Heart left ventricle (tissue), 16 donors: Measurements from ENCODE around the gene SIGLEC1. TPM values are rescaled to one million over a fixed set of nuclear protein-coding genes. Genes with fewer than 3 reads are reported as not detected.

Source experiments
- ATAC-seq, 4 donors: fragments of 200-7000 bp; cut with Tn5 transposase; one replicate each; pipeline ENCODE4 v1.9.1; 2020 to 2022; ENCODE audit warnings: moderate library complexity in 4 of 4, mild to moderate bottlenecking in 3 of 4, moderate number of reproducible peaks in 1 of 4
- DNase-seq, 5 donors: peaks; one replicate each; pipeline ENCODE4 v3.0.0-alpha.2; 2020
- H3K27ac ChIP-seq, 12 donors: fragments of 200-600 bp; sonication (generic) in 4 of 12; one replicate each; pipeline versions ENCODE4 v1.5.0 to v1.8.0; 2016 to 2022; ENCODE audit warnings: mild to moderate bottlenecking in 2 of 12
- H3K27me3 ChIP-seq, 9 donors: fragments of 200-600 bp; sonication (generic) in 2 of 9; one replicate each; pipeline versions ENCODE4 v1.5.1 to v1.8.0; 2016 to 2022; ENCODE audit warnings: mild to moderate bottlenecking in 3 of 9
- H3K36me3 ChIP-seq, 9 donors: fragments of 200-600 bp; sonication (generic) in 2 of 9; one replicate each; pipeline versions ENCODE4 v1.5.0 to v1.8.0; 2018 to 2022; ENCODE audit warnings: mild to moderate bottlenecking in 2 of 9
- H3K4me1 ChIP-seq, 12 donors: fragments of 200-600 bp; sonication (generic) in 4 of 12; one replicate each; pipeline versions ENCODE4 v1.5.0 to v1.8.0; 2016 to 2022; ENCODE audit warnings: mild to moderate bottlenecking in 3 of 12
- H3K4me3 ChIP-seq, 12 donors: fragments of 200-600 bp; sonication (generic) in 4 of 12; one replicate each; pipeline versions ENCODE4 v1.5.0 to v1.8.0; 2017 to 2022; ENCODE audit warnings: mild to moderate bottlenecking in 9 of 12, moderate library complexity in 4 of 12
- H3K9me3 ChIP-seq, 12 donors: fragments of 200-600 bp; sonication (generic) in 4 of 12; one replicate each; pipeline versions ENCODE4 v1.5.0 to v1.8.0; 2016 to 2022; ENCODE audit warnings: mild to moderate bottlenecking in 1 of 12
- CTCF ChIP-seq, 12 donors: fragments of 200-600 bp; sonication (generic) in 4 of 12; IDR thresholded peaks; one replicate each; pipeline versions ENCODE4 v1.5.0 to v1.8.0; 2018 to 2022; ENCODE audit warnings: antibody characterized with exemption in 12 of 12, mild to moderate bottlenecking in 5 of 12
- POLR2A ChIP-seq, 2 donors: fragments of 450-650 bp; IDR thresholded peaks; one replicate each; pipeline ENCODE4 v1.6.1; 2017; ENCODE audit warnings: antibody characterized with exemption in 2 of 2, mild to moderate bottlenecking in 2 of 2, moderate library complexity in 2 of 2
- WGBS, 4 donors: extraction: QIAGEN DNeasy Blood & Tissue Kit in 2 of 4; methylation state at CpG; one replicate each; pipeline versions ENCODE4 v1.1.5 to v1.1.7; 2013 to 2018; 5-methylcytosine and 5-hydroxymethylcytosine counted together
- intact Hi-C, 10 donors: fragments of 100-400 bp; cut with DNase I; formaldehyde crosslinking; loops; one replicate each; pipeline versions ENCODE4 v1.11.1 to v1.14.2; 2022
- polyA plus RNA-seq, 2 donors: library from polyadenylated mRNA; stranded (reverse); fragments of 200-250 nt; gene quantifications; one replicate each; pipeline ENCODE4 v1.2.3, GENCODE V29; 2013
- total RNA-seq, 9 donors: library from RNA; depleted of rRNA in 2 of 9; stranded (reverse); fragments of >200 nt in 2 of 9; fragmentation: NEBNext Ultra II Directional in 3 of 9; extraction: Animal tissue kit (Norgen Biotek cat#: 25700) in 3 of 9; gene quantifications; one replicate each; pipeline versions ENCODE4 v1.1.0 to v1.2.4, GENCODE V29; 2016 to 2023
- donor health status: ischemic (EF 13 %, LVEDD 7.1; RV severe dilation, severe dysfunction).
- donor health status: healthy with polysubstance abuse.
- donor health status: DM: no; HTN: yes; CAD: no.
- donor health status: DM: no; HTN: no; CAD: no.
- donor health status: ischemic (EF 25% LVEDD 6.9; RV normal size, moderate dysfunction).
- donor health status: ischemic (EF 25% LVEDD 5.7; RV mildly dilated, moderate dysfunction).
- donor health status: healthy.
- donor health status: DM: yes; HTN: yes; CAD: no.
- donor health status: ischemic (EF 35%, LVEDD 5.7; RV mildly dilated, moderate dysfunction).
- donor health status: nonischemic (EF 11% LVEDD 7.7; RV severe dilation, severe dysfunction).
- donor health status: DM: yes; HTN: yes; CAD: no.
- donor health status: PGD.
- donor health status: ischemic (EF 29% LVEDD 5.4; RV normal size, mild dysfunction).
- donor health status: nonischemic (EF 23%, LVEDD 6.1; RV moderate dilation, normal function).

The SIGLEC1 gene
- total and polyA plus RNA-seq, 11 donors, result 1.5 to 51.9 (median 5.7) TPM

DNA sequence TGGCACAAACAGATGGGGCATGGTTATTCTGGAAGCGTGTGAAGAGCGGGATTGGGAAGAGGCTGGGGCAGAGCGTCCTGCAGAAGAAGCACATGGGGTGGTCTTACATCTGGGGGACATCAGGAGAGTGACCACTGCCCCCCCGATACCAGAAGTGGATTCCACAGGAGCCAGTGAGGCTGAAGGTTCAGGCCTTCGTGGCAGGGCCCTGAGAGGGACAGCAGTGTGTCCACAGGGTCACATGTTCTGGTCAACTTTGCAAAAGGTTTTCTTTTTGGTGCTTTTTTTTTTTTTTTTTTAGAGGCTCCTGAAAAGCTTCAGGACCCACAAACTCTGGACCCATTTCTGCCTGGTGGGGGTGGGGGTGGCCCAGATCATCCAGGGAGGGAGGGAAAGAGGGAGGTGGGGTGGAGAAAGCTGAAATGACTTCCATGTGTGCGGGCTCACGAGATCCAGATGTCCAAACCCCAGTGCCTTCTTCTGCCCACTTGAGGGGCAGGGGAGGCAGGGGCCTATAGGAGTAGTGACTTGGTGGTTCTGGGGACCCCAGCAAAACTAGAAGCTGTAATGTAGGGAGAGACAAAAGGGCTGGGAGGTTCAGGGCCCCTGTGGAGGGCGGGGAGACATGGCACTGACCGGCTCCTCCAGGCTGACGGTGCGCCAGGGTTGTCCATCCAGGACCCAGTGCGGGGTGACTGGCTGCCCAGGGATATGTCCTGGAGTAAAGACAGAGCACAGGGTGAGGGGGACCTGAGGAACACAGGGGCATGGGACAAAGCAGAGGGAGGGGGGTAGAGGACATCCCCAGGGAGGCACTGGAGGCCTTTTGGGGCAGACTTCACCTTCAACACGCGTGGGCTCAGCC is 33.3 kb downstream of the SIGLEC1 start:
- TF ChIP-seq CTCF (IDR thresholded peaks at IDR 0.05) (no peak), POLR2A (IDR thresholded peaks at IDR 0.05) (no peak)
- H3K4me3 ChIP-seq, result no peak overlapping the region
- intact Hi-C loops, result loop anchor here in 7 of 10 donors (1.0 to 10.0 kb wide), 10 partner anchors 31 to 416 kb away; partner anchors contain the start of genes ADISSP (in 2 of the 7) and SPEF1 (in 1 of the 7)
- no peak for DNase-seq
- H3K27ac ChIP-seq, result peak overlapping the region in 10 of 12 donors; percentile 20 to 92 (median 66)
- WGBS, 4 donors, result 80 to 90% (median 87%) methylated on average over 14 of the region's 14 CpGs
- H3K36me3 ChIP-seq, result peaks cover 0 to under 1% (median 0%) of the 10 kb centered on the region in 9 donors
- H3K4me1 ChIP-seq, result peaks cover 0 to 53% (median 24%) of the 10 kb centered on the region in 12 donors
- H3K9me3 ChIP-seq, result no peaks in the 10 kb centered on the region
- peaks cover 0 to 52% (median 24%) of the 10 kb centered on the region in 9 donors for H3K27me3 ChIP-seq
- ATAC-seq, result no peak

DNA sequence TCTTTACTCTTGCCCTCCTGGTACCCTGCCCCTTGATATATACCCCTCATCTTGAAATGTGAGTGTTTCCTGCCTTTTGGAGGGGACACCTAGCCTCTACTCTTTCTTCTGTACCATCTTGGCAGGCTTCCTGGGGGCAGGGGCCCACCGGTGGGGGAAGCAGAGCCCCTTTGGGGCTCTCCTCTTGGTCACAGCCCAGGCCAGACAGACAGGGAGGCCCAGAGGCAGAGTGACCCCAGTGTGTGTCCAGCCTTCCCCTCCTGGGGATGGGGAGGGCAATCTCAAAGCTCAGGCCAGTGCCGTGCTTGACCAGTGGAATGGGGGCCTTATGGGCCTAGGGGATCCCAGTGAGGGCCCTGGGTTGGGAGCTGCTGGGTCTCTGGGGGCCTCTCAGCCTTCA is 34.2 kb downstream of the SIGLEC1 start:
- H3K4me3 ChIP-seq, result no peak overlapping the region
- peaks cover 0 to 53% (median 24%) of the 10 kb centered on the region in 12 donors for H3K4me1 ChIP-seq
- ATAC-seq (no peak), DNase-seq (peak in 1 of 5 donors; percentile 32)
- no peak for TF ChIP-seq POLR2A (IDR thresholded peaks at IDR 0.05)
- TF ChIP-seq CTCF (IDR thresholded peaks at IDR 0.05), result no peak
- H3K27ac ChIP-seq, result peak overlapping the region in 8 of 12 donors; percentile 12 to 92 (median 36)
- peaks cover 0 to 2% (median 0%) of the 10 kb centered on the region in 9 donors for H3K36me3 ChIP-seq
- H3K27me3 ChIP-seq, result peaks cover 0 to 59% (median 33%) of the 10 kb centered on the region in 9 donors
- WGBS, 4 donors, result 52 to 65% (median 61%) methylated on average over 1 to 2 of the region's 2 CpGs
- intact Hi-C loops, result loop anchor here in 7 of 10 donors (2.0 to 10.0 kb wide), 9 partner anchors 33 to 417 kb away; partner anchors contain the start of genes ADISSP (in 2 of the 7) and SPEF1 (in 1 of the 7)
- H3K9me3 ChIP-seq, result no peaks in the 10 kb centered on the region

DNA sequence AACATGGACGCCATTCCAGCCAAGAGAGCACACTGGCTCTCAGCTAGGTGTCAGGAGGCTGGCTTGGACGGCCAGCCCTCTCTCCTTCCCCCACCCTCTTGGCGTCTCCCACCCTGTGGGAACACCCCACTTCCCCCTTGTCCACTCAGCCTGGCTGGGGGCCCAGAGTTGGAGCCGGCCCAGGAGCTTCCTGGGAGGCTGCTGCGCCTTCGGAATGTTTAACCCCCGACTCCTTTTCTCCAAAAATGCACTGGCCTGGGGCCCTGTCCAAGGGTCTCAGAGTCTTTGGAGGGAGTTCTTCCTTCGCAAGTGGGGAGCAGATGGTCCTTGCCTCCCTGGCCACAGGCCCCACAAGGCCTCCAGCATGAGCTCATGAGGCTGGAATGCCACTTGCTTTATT is 34.7 kb downstream of the SIGLEC1 start:
- Histone ChIP-seq H3K4me1 (peaks cover 0 to 53% (median 24%) of the 10 kb centered on the region in 12 donors), H3K4me3 (no peak overlapping the region), H3K9me3 (no peaks in the 10 kb centered on the region), H3K36me3 (peaks cover 0 to 2% (median 0%) of the 10 kb centered on the region in 9 donors), H3K27me3 (peaks cover 4 to 59% (median 37%) of the 10 kb centered on the region in 9 donors), H3K27ac (peak overlapping the region in 8 of 12 donors; percentile 12 to 92 (median 36))
- ATAC-seq, result no peak
- intact Hi-C loops, result loop anchor here in 8 of 10 donors (2.0 to 10.0 kb wide), 9 partner anchors 33 to 417 kb away; partner anchors contain the start of genes ADISSP (in 2 of the 8) and SPEF1 (in 1 of the 8)
- peak in 3 of 5 donors; percentile 44 to 80 (median 66) for DNase-seq
- 29 to 48% (median 42%) methylated on average over 7 to 8 of the region's 8 CpGs for WGBS, 4 donors
- TF ChIP-seq POLR2A (IDR thresholded peaks at IDR 0.05), result no peak
- TF ChIP-seq CTCF (IDR thresholded peaks at IDR 0.05), result no peak
